Measurements from ENCODE around the gene SPAG4.

The SPAG4 gene

GRCh38 chr20:35595456-35595855, 20.2 kb upstream of the SPAG4 start:
- no peak for DNase-seq (ENCODE audit: extremely low read depth, insufficient read length)
- TF ChIP-seq, protein P1, sequence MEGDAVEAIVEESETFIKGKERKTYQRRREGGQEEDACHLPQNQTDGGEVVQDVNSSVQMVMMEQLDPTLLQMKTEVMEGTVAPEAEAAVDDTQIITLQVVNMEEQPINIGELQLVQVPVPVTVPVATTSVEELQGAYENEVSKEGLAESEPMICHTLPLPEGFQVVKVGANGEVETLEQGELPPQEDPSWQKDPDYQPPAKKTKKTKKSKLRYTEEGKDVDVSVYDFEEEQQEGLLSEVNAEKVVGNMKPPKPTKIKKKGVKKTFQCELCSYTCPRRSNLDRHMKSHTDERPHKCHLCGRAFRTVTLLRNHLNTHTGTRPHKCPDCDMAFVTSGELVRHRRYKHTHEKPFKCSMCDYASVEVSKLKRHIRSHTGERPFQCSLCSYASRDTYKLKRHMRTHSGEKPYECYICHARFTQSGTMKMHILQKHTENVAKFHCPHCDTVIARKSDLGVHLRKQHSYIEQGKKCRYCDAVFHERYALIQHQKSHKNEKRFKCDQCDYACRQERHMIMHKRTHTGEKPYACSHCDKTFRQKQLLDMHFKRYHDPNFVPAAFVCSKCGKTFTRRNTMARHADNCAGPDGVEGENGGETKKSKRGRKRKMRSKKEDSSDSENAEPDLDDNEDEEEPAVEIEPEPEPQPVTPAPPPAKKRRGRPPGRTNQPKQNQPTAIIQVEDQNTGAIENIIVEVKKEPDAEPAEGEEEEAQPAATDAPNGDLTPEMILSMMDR (IDR thresholded peaks at IDR 0.05; ENCODE audit: insufficient read depth, low read length, poor library complexity, severe bottlenecking), result no peak
- no peaks in the 10 kb centered on the region for H3K36me3 ChIP-seq (ENCODE audit: control insufficient read depth, insufficient read depth, low read length)
- no peak overlapping the region for H3K4me3 ChIP-seq (replicated peaks; ENCODE audit: low read depth, low read length)
- peaks cover 1% of the 10 kb centered on the region for H3K27me3 ChIP-seq (replicated peaks; ENCODE audit: control insufficient read depth, insufficient read depth, low read length)

- TF ChIP-seq, protein P1 (IDR thresholded peaks at IDR 0.05; ENCODE audit: insufficient read depth, low read length, poor library complexity, severe bottlenecking), result no peak
- H3K4me3 ChIP-seq (replicated peaks; ENCODE audit: low read depth, low read length), result no peak overlapping the region
- H3K36me3 ChIP-seq (ENCODE audit: control insufficient read depth, insufficient read depth, low read length), result no peaks in the 10 kb centered on the region
Measured at GRCh38 chr20:35595901-35596300, 19.7 kb upstream of the SPAG4 start.

GRCh38 chr20:35597186-35597585, 18.4 kb upstream of the SPAG4 start:
- peaks cover 1% of the 10 kb centered on the region for H3K27me3 ChIP-seq (replicated peaks; ENCODE audit: control insufficient read depth, insufficient read depth, low read length)
- DNase-seq (ENCODE audit: extremely low read depth, insufficient read length), result no peak
- H3K4me3 ChIP-seq (replicated peaks; ENCODE audit: low read depth, low read length), result no peak overlapping the region
- TF ChIP-seq, protein P1 (IDR thresholded peaks at IDR 0.05; ENCODE audit: insufficient read depth, low read length, poor library complexity, severe bottlenecking), result no peak
- no peaks in the 10 kb centered on the region for H3K36me3 ChIP-seq (ENCODE audit: control insufficient read depth, insufficient read depth, low read length)

More at GRCh38 chr20:35595901-35596300, 19.7 kb upstream of the SPAG4 start:
- DNase-seq (ENCODE audit: extremely low read depth, insufficient read length), result no peak
- H3K27me3 ChIP-seq (replicated peaks; ENCODE audit: control insufficient read depth, insufficient read depth, low read length), result peaks cover 1% of the 10 kb centered on the region

- Histone ChIP-seq H3K27me3 (replicated peaks; ENCODE audit: control insufficient read depth, insufficient read depth, low read length) (peaks cover 1% of the 10 kb centered on the region), H3K4me3 (replicated peaks; ENCODE audit: low read depth, low read length) (no peak overlapping the region), H3K36me3 (ENCODE audit: control insufficient read depth, insufficient read depth, low read length) (no peaks in the 10 kb centered on the region)
- DNase-seq (ENCODE audit: extremely low read depth, insufficient read length), result no peak
- TF ChIP-seq, protein P1 (IDR thresholded peaks at IDR 0.05; ENCODE audit: insufficient read depth, low read length, poor library complexity, severe bottlenecking), result no peak
Measured at GRCh38 chr20:35598476-35598875, 17.2 kb upstream of the SPAG4 start.

DNA sequence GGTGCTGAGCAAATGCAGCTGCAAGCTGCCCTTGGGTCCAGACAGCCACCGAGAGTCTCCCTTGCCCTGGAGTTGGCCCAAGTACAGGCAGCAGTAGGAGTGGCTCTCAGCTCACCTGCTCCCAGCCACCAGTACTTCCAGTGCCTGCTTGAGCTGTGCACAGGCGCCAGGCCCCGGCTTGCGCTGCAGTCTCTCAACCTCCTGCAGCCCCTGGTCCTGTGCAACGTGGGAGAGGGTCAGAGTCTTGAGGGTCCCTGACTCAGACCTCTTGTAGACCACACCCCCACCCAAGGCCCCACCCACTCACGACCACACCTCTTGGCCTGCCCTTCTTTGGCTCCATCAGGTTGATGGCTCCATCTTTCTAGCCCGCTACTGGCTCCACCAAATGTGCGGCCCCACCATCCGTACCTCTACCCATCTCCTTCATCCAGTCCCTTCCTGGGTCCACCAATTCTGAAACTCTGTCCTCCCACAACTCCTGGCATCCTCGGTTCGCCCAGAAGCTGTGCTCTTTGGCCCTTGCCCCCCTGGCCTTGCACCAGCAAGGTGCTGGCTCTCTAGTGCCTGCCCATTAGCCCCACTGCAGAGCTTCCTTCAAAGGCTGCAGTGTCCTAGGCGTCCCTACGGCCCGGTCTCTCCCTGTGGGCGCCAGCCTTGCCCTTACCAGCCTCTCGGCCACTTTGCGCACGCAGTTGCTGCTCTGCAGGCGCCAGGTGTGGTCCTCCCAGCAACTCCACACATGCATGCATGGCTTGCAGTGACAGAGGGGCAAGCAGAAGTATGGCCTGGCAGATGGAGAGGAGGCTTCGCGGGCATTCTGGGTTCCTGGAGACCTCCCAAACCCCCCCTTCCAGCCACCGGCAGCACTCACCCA, 16.5 kb upstream of the SPAG4 start:
- TF ChIP-seq, protein P1 (IDR thresholded peaks at IDR 0.05; ENCODE audit: insufficient read depth, low read length, poor library complexity, severe bottlenecking), result no peak
- DNase-seq (ENCODE audit: extremely low read depth, insufficient read length), result no peak
- Histone ChIP-seq H3K36me3 (ENCODE audit: control insufficient read depth, insufficient read depth, low read length) (no peaks in the 10 kb centered on the region), H3K4me3 (replicated peaks; ENCODE audit: low read depth, low read length) (no peak overlapping the region), H3K27me3 (replicated peaks; ENCODE audit: control insufficient read depth, insufficient read depth, low read length) (peaks cover 1% of the 10 kb centered on the region)
